SU-DHL-6 (cell line): Measurements from ENCODE around the gene KPNA2.

ENCODE experiments used
- EZH2phosphoT487 ChIP-seq: fragments of 200-600 bp; sonication (generic), shearing (Covaris generic); conservative IDR thresholded peaks from 2 replicates; pipeline ENCODE4 v1.6.1; 2018; ENCODE audit warnings: mild to moderate bottlenecking, antibody characterized with exemption, low read length, moderate library complexity, mixed read lengths
- TF ChIP-seq, protein P1 (sequence below): fragments of 200-600 bp; sonication (generic); IDR thresholded peaks from one replicate; pipeline ENCODE4 v1.5.1; 2017; ENCODE audit warnings: antibody characterized with exemption, mild to moderate bottlenecking, low read length, moderate library complexity; ENCODE audit not compliant: insufficient read depth, poor library complexity, severe bottlenecking

DNA sequence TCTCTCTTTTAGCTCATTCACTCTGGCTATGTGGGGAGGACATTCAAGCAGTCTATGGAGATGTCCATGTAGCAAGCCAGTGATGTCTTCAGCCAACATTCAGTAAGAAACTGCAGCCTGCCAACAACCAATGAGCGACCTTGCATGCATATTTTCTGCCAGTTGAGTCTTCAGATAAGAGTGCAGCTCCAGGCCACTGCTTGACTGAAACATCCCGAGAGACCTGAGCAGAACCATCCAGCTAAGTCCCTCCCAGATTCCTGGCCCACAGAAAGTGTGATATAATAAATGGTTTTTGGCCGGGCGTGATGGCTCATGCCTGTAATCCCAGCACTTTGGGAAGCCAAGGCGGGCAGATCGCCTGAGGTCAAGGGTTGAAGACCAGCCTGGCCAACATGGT lies 28.7 kb upstream of the KPNA2 start:
- TF ChIP-seq, protein P1, sequence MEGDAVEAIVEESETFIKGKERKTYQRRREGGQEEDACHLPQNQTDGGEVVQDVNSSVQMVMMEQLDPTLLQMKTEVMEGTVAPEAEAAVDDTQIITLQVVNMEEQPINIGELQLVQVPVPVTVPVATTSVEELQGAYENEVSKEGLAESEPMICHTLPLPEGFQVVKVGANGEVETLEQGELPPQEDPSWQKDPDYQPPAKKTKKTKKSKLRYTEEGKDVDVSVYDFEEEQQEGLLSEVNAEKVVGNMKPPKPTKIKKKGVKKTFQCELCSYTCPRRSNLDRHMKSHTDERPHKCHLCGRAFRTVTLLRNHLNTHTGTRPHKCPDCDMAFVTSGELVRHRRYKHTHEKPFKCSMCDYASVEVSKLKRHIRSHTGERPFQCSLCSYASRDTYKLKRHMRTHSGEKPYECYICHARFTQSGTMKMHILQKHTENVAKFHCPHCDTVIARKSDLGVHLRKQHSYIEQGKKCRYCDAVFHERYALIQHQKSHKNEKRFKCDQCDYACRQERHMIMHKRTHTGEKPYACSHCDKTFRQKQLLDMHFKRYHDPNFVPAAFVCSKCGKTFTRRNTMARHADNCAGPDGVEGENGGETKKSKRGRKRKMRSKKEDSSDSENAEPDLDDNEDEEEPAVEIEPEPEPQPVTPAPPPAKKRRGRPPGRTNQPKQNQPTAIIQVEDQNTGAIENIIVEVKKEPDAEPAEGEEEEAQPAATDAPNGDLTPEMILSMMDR: no peak
- TF ChIP-seq EZH2phosphoT487: no peak
